Measurements from ENCODE around the gene DIP2C.
"Not testable (repeated sequence)": the region's sequence is repeated elsewhere in the genome, so short reads cannot be mapped to it uniquely, and the experiment has no call there.

DIP2C gene

GRCh38 chr10:305034-305433 is 384.4 kb downstream of the DIP2C start:
- TF ChIP-seq CTCF (conservative IDR thresholded peaks at IDR 0.05): no peak
- no peak for TF ChIP-seq ZFX (IDR thresholded peaks at IDR 0.05)
- H3K27ac ChIP-seq: no peak overlapping the region

GRCh38 chr10:301536-301935 is 387.9 kb downstream of the DIP2C start:
- TF ChIP-seq ZFX (IDR thresholded peaks at IDR 0.05) (no peak), CTCF (conservative IDR thresholded peaks at IDR 0.05) (no peak)
- no peak overlapping the region for H3K27ac ChIP-seq

GRCh38 chr10:300580-300979 is 388.9 kb downstream of the DIP2C start:
- H3K27ac ChIP-seq: not testable (repeated sequence)

- no peak overlapping the region for H3K27ac ChIP-seq
- TF ChIP-seq CTCF (conservative IDR thresholded peaks at IDR 0.05) (no peak), ZFX (IDR thresholded peaks at IDR 0.05) (no peak)
Measured at GRCh38 chr10:299969-300368, 389.5 kb downstream of the DIP2C start.

- no peak for TF ChIP-seq ZFX (IDR thresholded peaks at IDR 0.05)
- no peak for TF ChIP-seq CTCF (conservative IDR thresholded peaks at IDR 0.05)
- H3K27ac ChIP-seq: no peak overlapping the region
Measured at GRCh38 chr10:299512-299911, 390.0 kb downstream of the DIP2C start.

- TF ChIP-seq ZFX (IDR thresholded peaks at IDR 0.05) (no peak), CTCF (conservative IDR thresholded peaks at IDR 0.05) (no peak)
- no peak overlapping the region for H3K27ac ChIP-seq
Measured at GRCh38 chr10:298033-298432, 391.4 kb downstream of the DIP2C start.

- no peak overlapping the region for H3K27ac ChIP-seq
Measured at GRCh38 chr10:297567-297966, 391.9 kb downstream of the DIP2C start.

More at GRCh38 chr10:297567-297966, 391.9 kb downstream of the DIP2C start:
- no peak for TF ChIP-seq ZFX (IDR thresholded peaks at IDR 0.05)
- no peak for TF ChIP-seq CTCF (conservative IDR thresholded peaks at IDR 0.05)
